PC-3 (cell line): Measurements from ENCODE around the gene RHEX. TPM values are rescaled to one million over a fixed set of nuclear protein-coding genes. Genes with fewer than 3 reads are reported as not detected.

Experiments
- ATAC-seq: fragments of 200-7000 bp; cut with Tn5 transposase; 2 replicates; pipeline ENCODE4 v1.9.1; 2020; ENCODE audit warnings: mild to moderate bottlenecking, moderate library complexity
- BruUV-seq: library from RNA; stranded (reverse); fragments of 400-500 nt; replicated peaks from 2 replicates; lab custom pipeline; 2021; lab: Mats Ljungman, UMichigan
- CTCF ChIA-PET: fragments of 300-600 bp; sonication (Branson Sonifier 250); formaldehyde crosslinking; loops from one replicate; lab custom pipeline; 2022; ENCODE audit warnings: antibody characterized with exemption; lab: Charles Lee
- POLR2A ChIA-PET: fragments of 300-600 bp; sonication (Branson Sonifier 250); formaldehyde crosslinking; loops from one replicate; lab custom pipeline; 2022; ENCODE audit warnings: antibody characterized with exemption; ENCODE audit not compliant: unreplicated experiment; lab: Charles Lee
- DNase-seq: peaks from one replicate; pipeline ENCODE4 v3.0.0-alpha.2; 2015
- H2AFZ ChIP-seq: fragments of 300-600 bp; sonication (generic); 2 replicates; pipeline ENCODE4 v1.6.0; 2016; ENCODE audit warnings: antibody characterized with exemption, low read length
- H3F3A ChIP-seq: fragments of 300-600 bp; sonication (generic); one replicate; pipeline ENCODE4 v1.6.0; 2017; ENCODE audit warnings: antibody characterized with exemption, low read length, control low read depth, mild to moderate bottlenecking; ENCODE audit not compliant: unreplicated experiment
- H3K27ac ChIP-seq: fragments of 300-600 bp; sonication (generic); 2 replicates; pipeline ENCODE4 v1.5.1; 2016; ENCODE audit warnings: mild to moderate bottlenecking, low read length
- H3K27me3 ChIP-seq: fragments of 300-600 bp; sonication (generic); 2 replicates; pipeline ENCODE4 v1.6.1; 2016; ENCODE audit warnings: low read length, mixed read lengths
- H3K36me3 ChIP-seq: fragments of 300-600 bp; sonication (generic); 2 replicates; pipeline ENCODE4 v1.6.1; 2016; ENCODE audit warnings: low read depth, mixed run types, low read length, mixed read lengths
- H3K4me1 ChIP-seq: fragments of 300-600 bp; sonication (generic); 2 replicates; pipeline ENCODE4 v1.5.1; 2016; ENCODE audit warnings: low read length; ENCODE audit not compliant: insufficient read depth
- H3K4me2 ChIP-seq: fragments of 300-600 bp; sonication (generic); 2 replicates; pipeline ENCODE4 v1.6.0; 2016; ENCODE audit warnings: low read length
- H3K4me3 ChIP-seq: fragments of 300-600 bp; sonication (generic); 2 replicates; pipeline ENCODE4 v1.5.1; 2016; ENCODE audit warnings: mild to moderate bottlenecking, low read length, mixed read lengths
- H3K79me2 ChIP-seq: fragments of 300-600 bp; sonication (generic); 2 replicates; pipeline ENCODE4 v1.6.1; 2017; ENCODE audit warnings: low read length, mixed read lengths
- H3K9ac ChIP-seq: fragments of 300-600 bp; sonication (generic); 2 replicates; pipeline ENCODE4 v1.6.0; 2016; ENCODE audit warnings: mild to moderate bottlenecking, low read length
- H3K9me2 ChIP-seq: fragments of 300-600 bp; sonication (generic); replicated peaks from 2 replicates; pipeline ENCODE4 v1.6.1; 2016; ENCODE audit warnings: mixed run types, low read length, mixed read lengths
- H3K9me3 ChIP-seq: fragments of 300-600 bp; sonication (generic); 2 replicates; pipeline ENCODE4 v1.6.1; 2016; ENCODE audit warnings: low read length, mixed read lengths
- H4K20me1 ChIP-seq: fragments of 300-600 bp; sonication (generic); 2 replicates; pipeline ENCODE4 v1.6.1; 2016; ENCODE audit warnings: low read length, mixed read lengths
- CTCF ChIP-seq: fragments of 300-600 bp; sonication (generic); conservative IDR thresholded peaks from 2 replicates; pipeline ENCODE4 v1.5.1; 2017; ENCODE audit warnings: antibody characterized with exemption, low read depth, mild to moderate bottlenecking, low read length
- EZH2 ChIP-seq: fragments of 300-600 bp; sonication (generic); IDR thresholded peaks from one replicate; pipeline ENCODE4 v1.6.1; 2017; ENCODE audit warnings: antibody characterized with exemption, mild to moderate bottlenecking, low read length; ENCODE audit not compliant: unreplicated experiment
- EZH2phosphoT487 ChIP-seq: fragments of 300-600 bp; sonication (generic); IDR thresholded peaks from 2 replicates; pipeline ENCODE4 v1.6.1; 2018; ENCODE audit warnings: mild to moderate bottlenecking, antibody characterized with exemption, low read length, borderline replicate concordance
- intact Hi-C: fragments of 100-400 bp; cut with micrococcal nuclease; formaldehyde crosslinking; loops from 2 replicates; pipeline ENCODE4 v1.9.0; 2023
- total RNA-seq: library from RNA; depleted of rRNA; stranded (reverse); fragments of >200 nt; gene quantifications from 2 replicates; pipeline ENCODE4 v1.2.3, GENCODE V29; 2014

RHEX gene
- total RNA-seq, 1 experiment from 2014 or later: not detected

GRCh38 chr1:206010060-206010459 lies 42.9 kb upstream of the RHEX start:
- no peak overlapping the region for H3K4me2 ChIP-seq
- peaks cover 10% of the 10 kb centered on the region; the same call in 1 of the 2 replicates for H3K27me3 ChIP-seq
- H3K4me3 ChIP-seq: no peak overlapping the region
- CTCF ChIA-PET: no interaction called here
- H3K4me1 ChIP-seq: no peaks in the 10 kb centered on the region
- no peaks in the 10 kb centered on the region for H3K79me2 ChIP-seq
- H3K27ac ChIP-seq: no peak overlapping the region
- H2AFZ ChIP-seq: no peak overlapping the region
- DNase-seq (no peak), ATAC-seq (no peak)
- no peaks in the 10 kb centered on the region for H3K9me2 ChIP-seq
- no peaks in the 10 kb centered on the region for H3K9me3 ChIP-seq
- no peak overlapping the region for H3K9ac ChIP-seq
- H3F3A ChIP-seq: no peaks in the 10 kb centered on the region
- intact Hi-C loops: no loop called here
- BruUV-seq: no TSS peak
- TF ChIP-seq EZH2phosphoT487: no peak
- TF ChIP-seq CTCF: no peak
- no peak for TF ChIP-seq EZH2
- no peaks in the 10 kb centered on the region for H3K36me3 ChIP-seq
- POLR2A ChIA-PET: no interaction called here
- H4K20me1 ChIP-seq: no peaks in the 10 kb centered on the region

- H4K20me1 ChIP-seq: no peaks in the 10 kb centered on the region
- H3K9me2 ChIP-seq: no peaks in the 10 kb centered on the region
- no peaks in the 10 kb centered on the region for H3K79me2 ChIP-seq
- DNase-seq: no peak
- no peak overlapping the region for H3K9ac ChIP-seq
- no peak for ATAC-seq
- H3K36me3 ChIP-seq: no peaks in the 10 kb centered on the region
- H3K4me1 ChIP-seq: no peaks in the 10 kb centered on the region
- H2AFZ ChIP-seq: no peak overlapping the region
- H3K9me3 ChIP-seq: no peaks in the 10 kb centered on the region
- POLR2A ChIA-PET: no interaction called here
- no peak overlapping the region for H3K27ac ChIP-seq
- intact Hi-C loops: no loop called here
- H3K27me3 ChIP-seq: peaks cover 10% of the 10 kb centered on the region; the same call in 1 of the 2 replicates
- no peaks in the 10 kb centered on the region for H3F3A ChIP-seq
- no TSS peak for BruUV-seq
- TF ChIP-seq CTCF: no peak
- TF ChIP-seq EZH2: no peak
- TF ChIP-seq EZH2phosphoT487: no peak
- CTCF ChIA-PET: no interaction called here
- H3K4me3 ChIP-seq: no peak overlapping the region
- H3K4me2 ChIP-seq: no peak overlapping the region
Observed at GRCh38 chr1:206011057-206011456, 41.9 kb upstream of the RHEX start.

- no peak for TF ChIP-seq EZH2
- no peak for TF ChIP-seq EZH2phosphoT487
- Histone ChIP-seq H3K9ac (no peak overlapping the region), H3K9me2 (no peaks in the 10 kb centered on the region), H3K9me3 (no peaks in the 10 kb centered on the region), H3K4me2 (no peak overlapping the region), H3K4me3 (no peak overlapping the region), H3K27me3 (peaks cover 10% of the 10 kb centered on the region; the same call in 1 of the 2 replicates), H2AFZ (no peak overlapping the region), H4K20me1 (no peaks in the 10 kb centered on the region), H3K4me1 (no peaks in the 10 kb centered on the region), H3F3A (no peaks in the 10 kb centered on the region), H3K36me3 (no peaks in the 10 kb centered on the region), H3K79me2 (no peaks in the 10 kb centered on the region), H3K27ac (no peak overlapping the region)
- DNase-seq (no peak), ATAC-seq (no peak)
- intact Hi-C loops: no loop called here
- no TSS peak for BruUV-seq
- CTCF ChIA-PET: no interaction called here
- POLR2A ChIA-PET: interaction anchor here (0.7 kb wide), 1 partner anchor 625 kb away, joined by 3 read pairs; no protein-coding TSS in a partner anchor
Observed at GRCh38 chr1:206012086-206012859, 40.7 kb upstream of the RHEX start.
